ENCODE measurements around the gene SENP6. TPM values are rescaled to one million over a fixed set of nuclear protein-coding genes. Genes with fewer than 3 reads are reported as not detected.

SENP6 gene
- total RNA-seq, 1 experiment from 2014 or later: 116 TPM

GRCh38 chr6:75631859-75632635, 30.4 kb downstream of the SENP6 start:
- Histone ChIP-seq H4K91ac (ENCODE audit: insufficient read length, low read depth, low read length) (no peak overlapping the region), H3K9me3 (ENCODE audit: control insufficient read depth, low read depth, low read length) (no peaks in the 10 kb centered on the region), H2BK15ac (ENCODE audit: low read depth, low read length) (no peak overlapping the region), H3K4ac (ENCODE audit: low read depth, low read length) (no peak overlapping the region), H3K18ac (ENCODE audit: insufficient read length, low read depth, low read length) (no peak overlapping the region), H2BK120ac (ENCODE audit: low read depth, low read length, poor library complexity, severe bottlenecking) (no peak overlapping the region), H2BK12ac (ENCODE audit: insufficient read length, low read depth, low read length) (no peak overlapping the region), H3K4me1 (ENCODE audit: insufficient read depth, low read length) (no peaks in the 10 kb centered on the region), H3K23ac (ENCODE audit: insufficient read length, low read depth, low read length) (no peak overlapping the region), H3K23me2 (ENCODE audit: insufficient read length, low read depth, low read length, poor library complexity, severe bottlenecking) (no peaks in the 10 kb centered on the region), H2AK5ac (ENCODE audit: insufficient read length, low read length) (no peak overlapping the region), H3K27ac (ENCODE audit: insufficient read length, low read depth, low read length) (no peak overlapping the region), H2BK20ac (ENCODE audit: low read depth, low read length, poor library complexity, severe bottlenecking) (no peak overlapping the region), H3K27me3 (ENCODE audit: insufficient read depth, low read length) (no peaks in the 10 kb centered on the region), H3T11ph (ENCODE audit: low read length) (no peak overlapping the region), H4K20me1 (ENCODE audit: control insufficient read depth, insufficient read depth, insufficient read length) (no peaks in the 10 kb centered on the region), H3K9ac (ENCODE audit: extremely low read depth, insufficient read length, low read length) (no peak overlapping the region), H2AFZ (ENCODE audit: low read length) (no peak overlapping the region), H3K56ac (ENCODE audit: insufficient read length, low read depth, low read length) (no peak overlapping the region), H3K79me1 (ENCODE audit: insufficient read depth, low read depth, low read length, poor library complexity, severe bottlenecking) (peaks cover 4% of the 10 kb centered on the region), H3K79me2 (ENCODE audit: insufficient read depth, low read length) (no peaks in the 10 kb centered on the region), H3K14ac (ENCODE audit: insufficient read depth, low read length) (no peak overlapping the region), H4K8ac (replicated peaks; ENCODE audit: insufficient read length, low read depth, low read length) (no peak overlapping the region), H2BK5ac (ENCODE audit: insufficient read length, low read length) (no peak overlapping the region), H3K4me2 (ENCODE audit: insufficient read depth, insufficient read length, low read length) (no peak overlapping the region), H4K5ac (ENCODE audit: insufficient read length, low read depth, low read length) (no peak overlapping the region)
- DNase-seq: no peak
- H3K4me3 Mint-ChIP-seq: no peak overlapping the region
- H3K27ac Mint-ChIP-seq: peak overlapping the region in 1 of 3 experiments; percentile 10; a peak in 3 of 7 replicates
- no CpG with 5 or more reads among the region's 5 CpGs for WGBS (ENCODE audit: extremely low coverage, insufficient read length, low lambda C conversion rate)
- no peaks in the 10 kb centered on the region for H3K27me3 Mint-ChIP-seq (ENCODE audit: low read depth)
- H3K4me1 Mint-ChIP-seq: peaks cover 2 to 6% of the 10 kb centered on the region in 2 experiments; a peak in 2 of 4 replicates
- H3K36me3 Mint-ChIP-seq (ENCODE audit: insufficient read depth in 1 of 3, low read depth in 3 of 3): peaks cover 9 to 53% (median 47%) of the 10 kb centered on the region in 3 experiments; a peak in 6 of 7 replicates
- no peaks in the 10 kb centered on the region for H3K9me3 Mint-ChIP-seq
- TF ChIP-seq, protein P1, sequence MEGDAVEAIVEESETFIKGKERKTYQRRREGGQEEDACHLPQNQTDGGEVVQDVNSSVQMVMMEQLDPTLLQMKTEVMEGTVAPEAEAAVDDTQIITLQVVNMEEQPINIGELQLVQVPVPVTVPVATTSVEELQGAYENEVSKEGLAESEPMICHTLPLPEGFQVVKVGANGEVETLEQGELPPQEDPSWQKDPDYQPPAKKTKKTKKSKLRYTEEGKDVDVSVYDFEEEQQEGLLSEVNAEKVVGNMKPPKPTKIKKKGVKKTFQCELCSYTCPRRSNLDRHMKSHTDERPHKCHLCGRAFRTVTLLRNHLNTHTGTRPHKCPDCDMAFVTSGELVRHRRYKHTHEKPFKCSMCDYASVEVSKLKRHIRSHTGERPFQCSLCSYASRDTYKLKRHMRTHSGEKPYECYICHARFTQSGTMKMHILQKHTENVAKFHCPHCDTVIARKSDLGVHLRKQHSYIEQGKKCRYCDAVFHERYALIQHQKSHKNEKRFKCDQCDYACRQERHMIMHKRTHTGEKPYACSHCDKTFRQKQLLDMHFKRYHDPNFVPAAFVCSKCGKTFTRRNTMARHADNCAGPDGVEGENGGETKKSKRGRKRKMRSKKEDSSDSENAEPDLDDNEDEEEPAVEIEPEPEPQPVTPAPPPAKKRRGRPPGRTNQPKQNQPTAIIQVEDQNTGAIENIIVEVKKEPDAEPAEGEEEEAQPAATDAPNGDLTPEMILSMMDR (conservative IDR thresholded peaks at IDR 0.05): no peak

All from H9 (cell line).